Testis (tissue), 2 donors: ENCODE measurements around the gene C22orf39.

Source experiments
- CTCF ChIP-seq, 3 experiments: fragments of 450-650 bp in 2 of 3; fragments of 200-600 bp in 1 of 3; sonication (generic) in 1 of 3; IDR thresholded peaks; one replicate each; pipeline ENCODE4 v1.5.1; 2016 to 2019; ENCODE audit warnings: antibody characterized with exemption in 3 of 3, mild to moderate bottlenecking in 2 of 3, moderate library complexity in 1 of 3
- POLR2A ChIP-seq: fragments of 450-650 bp; IDR thresholded peaks from one replicate; pipeline ENCODE4 v1.6.1; 2017; ENCODE audit warnings: antibody characterized with exemption, mild to moderate bottlenecking, moderate library complexity

DNA sequence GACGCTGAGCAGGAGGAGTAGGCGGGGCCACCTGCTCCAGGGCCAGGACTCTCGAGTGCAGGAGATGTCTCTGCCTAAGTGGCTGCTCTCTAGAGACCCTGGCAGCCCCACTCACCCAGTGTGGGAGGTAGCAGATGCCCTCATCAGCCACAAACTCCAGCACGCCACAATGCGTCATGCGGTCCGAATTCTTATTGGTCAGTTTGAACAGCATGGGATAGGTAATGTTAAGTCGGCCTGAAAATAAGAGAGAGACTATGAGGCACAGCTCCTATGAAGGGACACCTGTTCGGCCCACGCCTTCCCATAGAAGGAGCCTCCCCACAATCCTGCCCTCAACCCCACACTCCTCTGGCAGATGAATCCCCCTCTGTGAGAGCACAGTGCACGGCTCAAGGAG lies 24.1 kb upstream of the C22orf39 start:
- TF ChIP-seq CTCF (IDR thresholded peaks at IDR 0.05) = no peak
- no peak for TF ChIP-seq POLR2A
